ENCODE data around the gene GLE1.

GLE1 gene

GRCh38 chr9:128469070-128469469 is 35.4 kb upstream of the GLE1 start:
- H3K27ac ChIP-seq: no peak overlapping the region

DNA sequence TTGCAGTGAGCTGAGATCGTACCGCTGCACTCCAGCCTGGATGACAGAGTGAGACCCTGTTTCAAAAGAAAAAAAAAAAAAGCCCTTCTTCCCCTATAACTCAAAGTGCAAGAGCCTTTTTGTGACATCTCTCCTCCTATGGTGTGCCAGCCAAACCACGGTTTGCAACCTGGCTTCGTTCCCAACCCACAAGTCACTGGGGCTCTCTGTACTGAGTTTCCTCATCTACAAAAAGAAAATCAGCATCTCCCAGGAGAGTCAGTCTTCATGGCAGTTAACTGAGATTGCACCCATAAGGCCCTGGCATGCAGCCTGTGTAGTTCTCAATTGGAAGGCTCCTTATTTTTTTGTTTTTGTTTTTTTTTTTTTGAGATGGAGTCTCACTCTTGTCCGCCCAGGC is 34.0 kb upstream of the GLE1 start:
- H3K27ac ChIP-seq: no peak overlapping the region
- TF ChIP-seq CTCF (IDR thresholded peaks at IDR 0.05) (no peak), ZFX (IDR thresholded peaks at IDR 0.05; ENCODE audit: borderline replicate concordance) (no peak)

More at GRCh38 chr9:128469070-128469469, 35.4 kb upstream of the GLE1 start:
- TF ChIP-seq CTCF (IDR thresholded peaks at IDR 0.05): no peak
- no peak for TF ChIP-seq ZFX (IDR thresholded peaks at IDR 0.05; ENCODE audit: borderline replicate concordance)

- no peak overlapping the region for H3K27ac ChIP-seq
- TF ChIP-seq ZFX (IDR thresholded peaks at IDR 0.05; ENCODE audit: borderline replicate concordance) (no peak), CTCF (IDR thresholded peaks at IDR 0.05) (no peak)
Observed at GRCh38 chr9:128473104-128473503, 31.4 kb upstream of the GLE1 start.

GRCh38 chr9:128475867-128476266 is 28.7 kb upstream of the GLE1 start:
- no peak overlapping the region for H3K27ac ChIP-seq
- no peak for TF ChIP-seq CTCF (IDR thresholded peaks at IDR 0.05)
- no peak for TF ChIP-seq ZFX (IDR thresholded peaks at IDR 0.05; ENCODE audit: borderline replicate concordance)

- no peak for TF ChIP-seq CTCF (IDR thresholded peaks at IDR 0.05)
- TF ChIP-seq ZFX (IDR thresholded peaks at IDR 0.05; ENCODE audit: borderline replicate concordance): no peak
- H3K27ac ChIP-seq: no peak overlapping the region
Observed at GRCh38 chr9:128479262-128479661, 25.3 kb upstream of the GLE1 start.

DNA sequence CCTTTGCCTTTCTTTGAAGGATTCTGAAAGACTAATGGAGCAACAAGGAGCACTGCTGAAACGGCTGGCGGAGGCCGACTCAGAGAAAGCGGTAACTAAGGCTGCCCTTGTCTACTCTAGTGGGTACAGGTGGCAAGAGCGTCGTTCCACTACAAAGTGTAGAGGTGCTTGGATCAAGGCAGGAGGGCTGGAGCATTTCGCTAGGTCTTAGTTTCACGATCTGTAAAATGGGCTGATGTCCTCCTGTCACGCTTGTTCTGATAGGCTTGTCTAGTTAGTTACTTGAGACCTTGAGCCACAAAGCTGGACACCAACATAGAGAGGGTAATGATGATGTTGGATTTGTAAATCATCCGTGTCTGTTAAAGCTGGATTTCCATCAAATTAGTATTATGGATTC is 23.0 kb upstream of the GLE1 start:
- TF ChIP-seq ZFX (IDR thresholded peaks at IDR 0.05; ENCODE audit: borderline replicate concordance) (no peak), CTCF (IDR thresholded peaks at IDR 0.05) (no peak)
- no peak overlapping the region for H3K27ac ChIP-seq

- TF ChIP-seq ZFX (IDR thresholded peaks at IDR 0.05; ENCODE audit: borderline replicate concordance) (no peak), CTCF (IDR thresholded peaks at IDR 0.05) (no peak)
- H3K27ac ChIP-seq: no peak overlapping the region
Observed at GRCh38 chr9:128482186-128482585, 22.3 kb upstream of the GLE1 start.

Measured in 22Rv1 (cell line).